SK-MEL-5 (cell line): ENCODE measurements around the gene ZNF765. TPM values are rescaled to one million over a fixed set of nuclear protein-coding genes. Genes with fewer than 3 reads are reported as not detected.
A peak's percentile ranks its signal among the peaks of the same experiment; 100 is the strongest.
"Not testable (repeated sequence)": the region's sequence is repeated elsewhere in the genome, so short reads cannot be mapped to it uniquely, and the experiment has no call there.

Source experiments
- DNase-seq: peaks from one replicate; pipeline ENCODE4 v3.0.0-alpha.2; 2016; ENCODE audit warnings: low read depth, low spot score
- in situ Hi-C: cut with HindIII; loops from 2 replicates; pipeline ENCODE4 v1.10.0; 2016; ENCODE audit warnings: low sequenced_read_pairs, high pct_unique_total_duplicates, low pct_unique_long_range_greater_than_20kb
- total RNA-seq: library from RNA; depleted of rRNA; stranded (reverse); fragments of >200 nt; shearing (Covaris generic); gene quantifications from 2 replicates; pipeline ENCODE4 v1.2.3, GENCODE V29; 2014

The ZNF765 gene
- total RNA-seq, 1 experiment from 2014 or later: 11.5 TPM

DNA sequence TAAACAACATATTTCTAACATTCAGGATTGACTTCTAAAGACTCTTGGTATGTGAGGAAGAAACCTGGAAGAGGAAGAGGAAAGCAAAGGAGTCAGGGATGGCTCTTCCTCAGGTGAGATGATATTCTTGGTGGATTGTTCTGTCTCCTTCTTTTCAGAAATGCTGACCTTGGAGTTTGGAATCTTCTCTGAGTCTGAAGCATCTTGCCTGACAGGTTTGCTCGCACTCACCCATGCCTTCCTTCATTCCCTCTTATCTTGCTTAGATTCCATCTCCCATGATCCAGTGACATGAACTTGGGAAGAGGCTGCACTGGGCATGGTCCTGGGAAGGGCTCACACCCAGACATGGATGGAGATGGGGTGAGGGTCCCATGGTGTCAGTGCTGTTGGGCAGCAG is 3.0 kb downstream of the ZNF765 start:
- DNase-seq, in situ Hi-C loops: not testable (repeated sequence)

DNA sequence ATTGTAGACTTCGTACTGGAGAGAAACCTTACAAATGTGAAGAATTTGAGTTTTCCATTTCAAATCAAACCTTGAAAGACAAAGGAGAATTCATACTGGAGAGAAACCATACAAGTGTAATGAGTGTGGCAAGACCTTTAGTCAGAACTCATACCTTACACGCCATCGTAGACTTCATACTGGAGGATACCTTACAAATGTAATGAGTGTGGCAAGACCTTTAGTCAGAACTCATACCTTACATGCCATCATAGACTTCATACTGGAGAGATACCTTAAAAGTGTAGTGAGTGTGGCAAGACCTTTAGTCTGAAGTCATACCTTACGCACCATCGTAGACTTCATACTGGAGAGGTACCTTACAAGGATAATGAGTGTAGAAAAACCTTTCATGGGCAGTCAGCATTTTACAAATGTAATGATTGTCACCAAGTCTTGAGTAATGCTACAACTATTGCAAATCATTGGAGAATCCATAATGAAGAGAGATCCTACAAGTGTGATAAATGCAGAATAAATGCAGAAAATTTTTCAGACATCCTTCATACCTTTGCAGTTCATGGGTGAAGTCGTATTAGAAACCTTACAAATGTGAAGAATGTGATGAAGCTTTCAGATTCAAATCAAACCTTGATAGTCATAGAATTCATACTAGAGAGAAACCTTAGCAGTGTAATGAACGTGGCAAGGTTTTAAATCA is 14.7 kb downstream of the ZNF765 start:
- in situ Hi-C loops: no loop called here
- no peak for DNase-seq

DNA sequence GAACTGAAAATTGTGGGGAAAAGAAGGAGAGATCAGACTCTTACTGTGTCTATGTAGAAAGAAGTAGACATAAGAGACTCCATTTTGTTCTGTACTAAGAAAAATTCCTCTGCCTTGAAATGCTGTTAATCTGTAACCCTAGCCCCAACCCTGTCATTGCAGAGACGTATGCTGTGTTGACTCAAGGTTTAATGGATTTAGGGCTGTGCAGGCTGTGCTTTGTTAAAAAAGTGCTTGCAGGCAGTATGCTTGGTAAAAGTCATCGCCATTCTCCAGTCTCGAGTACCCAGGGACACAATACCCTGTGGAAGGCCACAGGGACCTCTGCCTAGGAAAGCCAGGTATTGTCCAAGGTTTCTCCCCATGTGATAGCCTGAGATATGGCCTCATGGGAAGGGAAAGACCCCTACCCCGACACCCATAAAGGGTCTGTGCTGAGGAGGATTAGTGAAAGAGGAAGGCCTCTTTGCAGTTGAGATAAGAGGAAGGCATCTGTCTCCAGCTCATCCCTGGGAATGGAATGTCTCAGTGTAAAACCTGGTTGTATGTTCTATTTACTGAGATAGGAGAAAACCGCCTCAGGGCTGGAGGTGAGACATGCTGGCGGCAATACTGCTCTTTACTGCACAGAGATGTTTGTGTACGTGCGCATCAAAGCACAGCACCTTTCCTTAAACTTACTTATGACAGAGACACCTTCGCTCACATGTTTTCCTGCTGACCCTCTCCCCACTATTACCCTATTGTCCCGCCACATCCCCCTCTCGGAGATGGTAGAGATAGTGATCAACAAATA is 25.8 kb downstream of the ZNF765 start:
- DNase-seq, in situ Hi-C loops: not testable (repeated sequence)

DNA sequence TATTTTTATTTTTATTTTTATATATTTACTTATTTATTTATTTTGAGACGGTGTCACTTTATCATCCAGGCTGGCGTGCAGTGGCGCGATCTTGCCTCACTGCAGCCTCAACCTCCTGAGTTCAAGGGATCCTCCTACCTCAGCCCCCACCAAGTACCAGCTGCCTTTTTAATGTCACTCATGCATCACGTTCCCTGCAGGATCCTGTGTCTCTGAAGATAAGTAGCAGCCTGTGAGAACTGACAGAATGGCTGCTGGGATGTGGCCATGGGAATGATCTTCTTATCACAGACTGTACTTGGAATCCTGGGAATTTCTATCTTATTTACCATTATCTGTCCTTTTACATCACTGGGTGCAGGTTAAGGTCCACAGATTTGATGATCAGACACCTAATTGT is 27.6 kb downstream of the ZNF765 start:
- no peak for DNase-seq
- in situ Hi-C loops: no loop called here

DNA sequence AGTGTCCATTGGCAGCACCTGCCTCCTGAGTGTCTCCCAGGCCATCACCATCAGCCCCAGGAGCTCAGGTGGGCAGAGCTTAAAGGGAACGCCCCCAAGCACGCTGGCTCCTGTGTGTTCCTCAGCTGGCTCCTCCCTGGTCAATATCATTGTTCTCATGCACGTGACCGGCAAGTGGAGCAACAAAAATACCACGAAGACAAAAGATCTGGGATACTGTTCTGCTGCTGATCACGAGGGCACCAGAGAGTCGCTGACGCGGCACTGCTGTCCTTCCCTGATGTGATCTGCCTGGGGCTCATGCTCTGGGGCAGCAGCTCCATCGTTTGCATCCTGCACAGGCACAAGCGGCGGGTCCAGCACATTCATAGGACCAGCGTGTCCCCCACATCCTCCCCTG is 28.1 kb downstream of the ZNF765 start:
- DNase-seq, in situ Hi-C loops: not testable (repeated sequence)

DNA sequence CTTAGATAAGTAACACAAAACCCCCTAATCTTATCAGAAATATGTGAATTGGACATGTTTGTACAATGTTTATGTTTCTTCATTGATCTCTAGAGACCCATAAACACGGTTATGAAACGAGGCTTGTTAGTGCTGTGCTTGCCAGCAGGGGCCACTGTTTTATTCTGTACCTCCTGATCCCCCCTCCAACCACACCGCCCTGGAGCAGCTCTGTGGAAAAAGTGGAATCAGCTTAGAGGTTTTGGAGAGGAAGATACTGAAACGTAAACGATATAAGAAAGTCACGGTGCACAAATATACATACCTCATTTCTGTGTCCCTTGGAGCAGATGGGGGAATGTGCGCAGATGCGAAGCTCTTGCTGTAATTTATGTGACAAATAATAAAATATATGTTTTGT is 28.7 kb downstream of the ZNF765 start:
- in situ Hi-C loops, DNase-seq: not testable (repeated sequence)

DNA sequence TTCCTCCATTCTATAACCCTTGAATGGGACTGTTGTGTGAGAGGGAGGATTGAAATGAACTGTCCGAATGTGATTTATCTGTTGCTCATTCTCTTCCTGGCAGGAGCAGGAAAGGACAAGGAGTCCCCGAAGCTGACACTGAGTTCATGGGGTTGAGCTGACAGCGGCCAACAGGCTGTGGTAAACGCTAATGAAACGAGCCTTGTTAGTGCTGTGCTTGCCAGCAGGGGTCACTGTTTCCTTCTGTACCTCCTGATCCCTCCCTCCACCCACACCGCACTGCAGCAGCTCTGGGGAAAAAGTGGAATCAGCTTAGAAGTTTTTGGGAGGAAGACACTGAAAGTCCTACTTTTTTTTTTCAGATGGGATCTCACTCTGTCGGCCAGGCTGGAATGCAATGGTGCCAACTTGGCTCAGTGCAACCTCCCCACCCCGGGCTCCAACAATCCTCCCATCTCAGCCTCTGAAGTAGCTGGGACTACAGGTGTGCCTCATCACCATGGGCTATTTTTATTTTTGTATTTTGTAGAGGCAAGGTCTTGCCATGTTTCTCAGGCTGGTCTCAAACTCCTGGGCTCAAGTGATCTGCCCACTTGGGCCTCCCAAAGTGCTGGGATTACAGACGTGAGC is 30.1 kb downstream of the ZNF765 start:
- in situ Hi-C loops: no loop called here
- peak; percentile 71 for DNase-seq

DNA sequence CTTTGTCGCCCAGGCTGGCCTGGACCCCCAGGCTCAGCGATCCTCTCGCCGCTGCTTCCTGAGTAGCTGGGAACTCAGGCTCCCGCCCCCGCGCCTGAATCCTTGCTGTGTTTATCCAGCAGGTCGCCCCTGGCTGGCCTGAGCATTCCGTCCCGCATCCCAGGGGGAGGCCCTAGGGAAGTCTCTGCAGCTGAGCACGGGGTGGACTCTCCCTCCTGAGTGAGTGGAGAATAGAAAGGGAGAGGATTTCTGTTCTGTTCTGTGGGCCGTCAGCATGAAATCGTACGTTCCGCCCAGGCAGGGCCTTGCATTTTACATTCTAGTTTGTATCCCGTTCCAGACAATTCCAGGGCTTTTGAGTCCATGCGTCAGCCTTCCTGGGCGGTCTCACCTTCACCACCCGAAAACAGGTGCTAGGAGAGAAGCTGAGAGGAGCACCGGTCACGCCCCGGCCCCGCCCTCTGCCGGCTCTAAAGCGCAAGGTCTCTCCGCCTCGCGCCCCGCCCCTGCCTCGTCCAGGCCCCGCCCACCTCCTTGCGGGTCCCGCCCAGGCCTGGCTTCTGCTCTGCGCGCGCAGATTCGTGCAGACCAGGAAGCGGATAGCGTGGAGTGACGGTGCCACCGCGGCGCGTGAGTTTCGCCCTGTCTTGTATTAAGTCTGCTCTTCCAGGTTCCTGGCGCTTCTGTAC is 36.6 kb downstream of the ZNF765 start, which contains the start of gene ZNF761:
TSS of gene ZNF761 (plus strand) at position 586 of the 689 bp plus-strand sequence. CDS start 15,285 bp downstream, outside the sequence.
- peak; percentile 85 for DNase-seq
- in situ Hi-C loops: no loop called here

DNA sequence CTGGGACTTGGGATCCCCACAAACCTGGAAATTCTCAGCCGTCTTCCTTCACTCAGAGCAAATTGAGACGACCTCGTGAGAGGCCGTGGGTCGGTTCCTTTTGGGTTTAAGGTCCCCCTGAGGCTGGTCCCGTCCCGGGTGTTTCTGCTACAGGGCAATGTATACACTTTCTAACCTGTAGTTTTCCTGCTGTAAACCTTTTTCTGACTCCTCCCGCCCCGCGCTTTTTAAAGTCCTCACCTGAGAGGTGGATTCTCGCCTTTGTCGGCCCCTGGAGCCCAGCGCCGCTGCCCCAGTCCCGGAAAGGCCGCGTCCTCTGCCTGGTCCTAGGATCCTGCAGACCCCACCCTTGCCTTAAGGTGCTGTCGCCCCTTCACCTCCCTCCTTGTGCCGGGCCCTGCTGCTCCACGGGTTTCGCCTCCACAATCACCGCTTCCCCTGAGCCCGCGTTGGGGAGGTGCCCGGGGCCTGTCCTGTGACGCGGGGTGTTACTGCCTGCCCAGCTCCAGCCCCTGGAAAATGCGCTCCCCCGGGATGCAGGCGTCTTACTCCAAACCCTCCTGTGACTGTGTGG is 37.2 kb downstream of the ZNF765 start:
- no peak for DNase-seq
- in situ Hi-C loops: no loop called here

DNA sequence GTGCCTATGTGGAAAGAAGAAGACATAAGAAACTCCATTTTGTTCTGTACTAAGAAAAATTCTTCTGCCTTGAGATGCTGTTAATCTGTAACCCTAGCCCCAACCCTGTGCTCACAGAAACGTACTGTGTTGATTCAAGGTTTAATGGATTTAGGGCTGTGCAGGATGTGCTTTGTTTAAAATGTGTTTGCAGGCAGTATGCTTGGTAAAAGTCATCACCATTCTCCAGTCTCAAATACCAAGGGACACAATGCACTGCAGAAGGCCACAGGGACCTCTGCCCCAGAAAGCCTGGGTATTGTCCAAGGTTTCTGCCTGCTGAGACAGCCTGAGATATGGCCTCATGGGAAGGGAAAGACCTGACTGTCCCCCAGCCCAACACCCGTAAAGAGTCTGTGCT is 48.9 kb downstream of the ZNF765 start:
- in situ Hi-C loops, DNase-seq: not testable (repeated sequence)

DNA sequence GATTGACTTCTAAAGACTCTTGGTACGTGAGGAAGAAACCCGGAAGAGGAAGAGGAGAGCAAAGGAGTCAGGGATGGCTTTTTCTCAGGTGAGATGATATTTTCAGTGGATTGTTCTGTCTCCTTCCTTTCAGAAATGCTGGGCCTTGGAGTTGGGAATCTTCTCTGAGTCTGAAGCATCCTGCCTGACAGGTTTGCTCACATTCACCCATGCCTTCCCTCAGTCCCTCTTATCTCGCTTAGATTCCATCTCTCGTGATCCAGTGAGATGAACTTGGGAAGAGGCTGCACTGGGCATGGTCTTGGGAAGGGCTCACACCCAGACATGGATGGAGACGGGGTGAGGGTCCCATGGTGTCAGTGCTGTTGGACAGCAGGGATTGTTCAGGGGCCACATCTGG is 52.2 kb downstream of the ZNF765 start:
- in situ Hi-C loops, DNase-seq: not testable (repeated sequence)

DNA sequence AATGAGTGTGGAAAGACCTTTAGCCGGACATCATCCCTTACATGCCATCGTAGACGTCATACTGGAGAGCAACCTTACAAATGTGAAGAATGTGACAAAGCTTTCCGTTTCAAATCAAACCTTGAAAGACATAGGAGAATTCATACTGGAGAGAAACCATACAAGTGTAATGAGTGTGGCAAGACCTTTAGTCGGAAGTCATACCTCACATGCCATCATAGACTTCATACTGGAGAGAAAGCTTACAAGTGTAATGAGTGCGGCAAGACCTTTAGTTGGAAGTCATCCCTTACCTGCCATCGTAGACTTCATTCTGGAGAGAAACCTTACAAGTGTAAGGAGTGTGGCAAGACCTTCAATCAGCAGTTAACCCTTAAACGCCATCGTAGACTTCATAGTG is 60.9 kb downstream of the ZNF765 start:
- in situ Hi-C loops: no loop called here
- no peak for DNase-seq

DNA sequence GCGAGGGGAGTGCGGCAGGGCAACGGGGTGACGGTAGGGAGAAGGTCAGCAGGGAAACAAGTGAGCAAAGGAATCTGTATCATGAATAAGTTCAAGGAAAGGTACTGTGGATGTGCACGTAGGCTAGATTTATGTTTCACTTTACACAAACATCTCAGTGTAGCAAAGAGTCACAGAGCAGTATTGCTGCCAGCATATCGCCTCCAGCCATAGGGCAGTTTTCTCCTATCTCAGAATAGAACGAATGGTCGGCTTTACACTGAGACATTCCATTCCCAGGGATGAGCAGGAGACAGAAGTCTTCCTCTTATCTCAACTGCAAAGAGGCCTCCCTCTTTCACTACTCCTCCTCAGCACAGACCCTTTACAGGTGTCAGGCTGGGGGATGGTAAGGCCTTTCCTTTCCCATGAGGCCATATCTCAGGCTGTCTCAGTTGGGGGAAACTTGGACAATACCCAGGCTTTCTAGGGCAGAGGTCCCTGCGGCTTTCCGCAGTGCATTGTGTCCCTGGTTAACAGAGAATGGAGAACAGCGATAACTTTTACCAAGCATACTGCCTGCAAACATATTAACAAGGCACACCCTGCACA is 65.3 kb downstream of the ZNF765 start:
- DNase-seq, in situ Hi-C loops: not testable (repeated sequence)

DNA sequence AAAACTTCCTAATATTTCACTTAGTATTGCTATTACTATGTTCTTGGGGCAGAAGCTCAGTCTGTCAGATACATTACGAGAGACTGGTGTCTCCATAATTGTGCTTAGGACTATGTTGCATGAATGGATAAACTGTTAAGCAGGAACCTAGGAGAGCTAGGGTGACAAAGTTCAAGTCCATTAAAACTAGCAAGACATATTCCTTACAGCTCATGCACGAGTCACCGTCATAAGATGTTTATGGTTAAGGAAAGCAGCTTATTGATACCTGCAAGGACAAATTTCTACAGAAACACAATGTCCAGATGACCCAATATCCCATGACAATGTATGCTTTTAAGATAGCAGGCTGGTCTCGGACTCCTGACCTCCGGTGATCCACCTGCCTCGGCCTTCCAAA is 66.9 kb downstream of the ZNF765 start:
- no peak for DNase-seq
- in situ Hi-C loops: no loop called here

DNA sequence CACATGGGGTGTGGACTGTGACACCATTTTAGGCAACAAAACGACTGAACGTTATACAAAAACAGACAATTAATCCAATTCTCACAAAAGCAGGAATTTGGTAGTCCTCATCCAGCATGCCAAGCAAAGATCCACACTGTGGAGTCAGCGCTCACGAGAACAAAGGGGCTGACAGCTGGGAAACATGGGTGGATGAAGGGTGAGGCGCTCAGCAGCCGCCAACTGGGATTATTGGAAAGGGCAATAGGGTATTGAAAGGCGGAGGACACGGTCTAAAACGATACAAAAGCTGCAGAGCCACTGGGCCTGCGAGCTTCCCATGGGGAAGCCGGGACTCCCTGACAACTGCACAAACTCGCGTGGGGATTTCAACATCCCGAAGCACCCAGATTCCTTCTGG is 67.9 kb downstream of the ZNF765 start:
- DNase-seq: no peak
- in situ Hi-C loops: no loop called here

DNA sequence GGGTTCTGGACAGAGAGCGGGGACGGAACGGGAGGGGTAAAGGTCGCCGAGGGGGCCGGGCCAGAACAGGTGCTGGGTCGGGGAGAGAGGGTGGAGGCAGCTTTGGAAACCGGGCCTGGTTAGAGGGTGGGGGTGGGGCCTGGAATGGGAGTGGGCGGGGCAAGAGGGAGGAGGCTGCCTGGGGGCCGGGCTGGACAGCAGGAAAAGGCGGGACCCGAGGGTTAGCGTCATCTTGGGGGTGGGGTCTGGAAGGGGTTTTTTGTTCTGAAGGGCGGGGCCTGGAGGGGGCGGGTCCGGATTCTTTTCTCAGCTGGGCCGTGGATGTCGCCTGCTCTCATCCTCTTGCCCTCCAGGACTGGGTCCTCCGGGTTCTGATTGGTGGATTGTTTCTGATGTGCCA is 68.3 kb downstream of the ZNF765 start:
- in situ Hi-C loops: no loop called here
- DNase-seq: peak; percentile 2

DNA sequence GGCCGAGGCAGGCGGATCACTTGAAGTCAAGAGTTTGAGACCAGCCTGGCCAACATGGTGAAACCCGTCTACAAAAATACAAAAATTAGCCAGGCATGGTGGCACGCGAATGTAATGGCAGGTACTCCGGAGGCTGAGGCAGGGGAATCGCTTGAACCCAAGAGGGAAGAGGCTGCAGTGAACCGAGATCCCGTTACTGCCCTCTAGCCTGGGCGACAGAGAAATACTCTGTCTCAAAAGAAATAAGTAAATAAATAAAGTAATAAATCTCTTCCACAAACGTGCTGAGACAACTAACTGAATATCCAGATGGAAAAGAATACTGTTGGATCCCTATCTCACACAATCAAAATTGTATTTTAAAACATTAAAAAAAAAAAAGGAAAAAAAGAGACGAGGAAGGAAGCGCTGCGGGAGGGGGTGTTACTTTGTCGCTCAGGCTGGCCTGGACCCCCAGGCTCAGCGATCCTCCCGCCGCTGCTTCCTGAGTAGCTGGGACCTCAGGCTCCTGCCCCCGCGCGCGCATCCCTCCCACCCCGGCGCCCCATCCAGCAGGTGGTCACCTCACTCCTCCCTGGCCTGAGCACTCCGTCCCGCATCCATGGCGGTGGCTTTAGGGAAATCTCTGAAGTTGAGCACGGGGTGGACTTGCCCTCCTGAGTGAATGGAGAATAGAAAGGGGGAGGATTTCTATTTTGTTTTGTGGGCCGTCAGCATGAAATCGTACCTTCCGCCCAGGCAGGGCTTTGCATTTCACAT is 72.0 kb downstream of the ZNF765 start:
- DNase-seq: no peak
- in situ Hi-C loops: no loop called here
